IPS-15b (cell line): ENCODE results near the gene ZC3H18.

Source experiments
- H3K27me3 ChIP-seq: one replicate; pipeline ENCODE4 v1.6.1; 2013; ENCODE audit warnings: low read length; ENCODE audit not compliant: control insufficient read depth, insufficient read depth
- H3K36me3 ChIP-seq: one replicate; pipeline ENCODE4 v1.6.1; 2013; ENCODE audit warnings: low read length; ENCODE audit not compliant: control insufficient read depth, insufficient read depth
- H3K4me1 ChIP-seq: one replicate; pipeline ENCODE4 v1.6.1; 2013; ENCODE audit warnings: mild to moderate bottlenecking, low read length; ENCODE audit not compliant: control insufficient read depth, insufficient read depth
- H3K4me3 ChIP-seq: one replicate; pipeline ENCODE4 v1.5.1; 2013; ENCODE audit warnings: low read depth, low read length
- H3K9ac ChIP-seq: one replicate; pipeline ENCODE4 v1.6.1; 2013; ENCODE audit warnings: low read depth, mild to moderate bottlenecking, low read length
- H3K9me3 ChIP-seq: one replicate; pipeline ENCODE4 v1.6.1; 2013; ENCODE audit warnings: mild to moderate bottlenecking, low read length; ENCODE audit not compliant: control insufficient read depth, insufficient read depth

ZC3H18 gene

DNA sequence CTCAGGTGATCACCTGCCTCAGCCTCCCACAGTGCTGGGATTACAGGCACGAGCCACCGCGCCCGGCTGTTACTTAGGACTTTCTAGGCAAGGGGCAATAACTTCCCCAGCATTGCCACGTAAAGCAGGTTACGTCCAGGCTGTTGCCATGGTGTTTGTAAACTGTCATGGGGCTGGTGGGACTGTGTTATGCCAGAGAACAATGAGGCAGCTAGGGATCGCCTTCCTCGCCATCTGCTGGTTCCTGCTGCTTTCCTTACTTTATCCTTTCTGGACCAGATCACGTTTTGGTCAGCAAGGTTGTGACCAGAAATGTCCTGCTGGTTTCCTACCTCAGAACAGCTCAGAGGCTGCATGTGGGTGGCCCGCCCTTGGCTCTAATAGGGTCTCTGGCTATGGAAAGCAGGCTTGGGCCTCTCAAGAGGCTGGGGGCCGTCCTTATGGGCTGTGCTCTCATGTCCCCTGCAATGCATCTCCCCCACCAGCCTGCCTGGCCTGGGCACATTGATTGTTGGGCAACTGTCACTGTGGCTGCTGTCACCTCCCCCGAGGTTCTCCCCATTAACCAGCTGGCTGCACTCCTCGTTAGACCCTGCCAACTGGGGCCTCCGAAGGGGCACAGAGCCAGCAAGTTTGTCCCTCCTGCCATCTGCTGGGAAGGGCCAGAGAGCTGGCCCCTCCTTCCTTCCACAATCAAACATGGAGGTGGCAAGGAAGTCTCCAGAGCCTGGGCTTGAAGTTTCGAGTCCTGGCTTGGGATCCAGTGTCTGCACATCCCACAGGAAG, 28.2 kb upstream of the ZC3H18 start:
- peaks cover 6% of the 10 kb centered on the region for H3K9me3 ChIP-seq
- no peaks in the 10 kb centered on the region for H3K36me3 ChIP-seq
- H3K27me3 ChIP-seq, result peaks cover 13% of the 10 kb centered on the region

GRCh38 chr16:88543230-88543813, 26.9 kb upstream of the ZC3H18 start:
- peaks cover 6% of the 10 kb centered on the region for H3K9me3 ChIP-seq
- H3K36me3 ChIP-seq, result no peaks in the 10 kb centered on the region
- no peak overlapping the region for H3K9ac ChIP-seq
- no peak overlapping the region for H3K4me3 ChIP-seq
- peaks cover 2% of the 10 kb centered on the region for H3K4me1 ChIP-seq
- peaks cover 20% of the 10 kb centered on the region for H3K27me3 ChIP-seq

More for the DNA sequence above, 28.2 kb upstream of the ZC3H18 start:
- Histone ChIP-seq H3K4me3 (no peak overlapping the region), H3K4me1 (peaks cover 2% of the 10 kb centered on the region), H3K9ac (no peak overlapping the region)

DNA sequence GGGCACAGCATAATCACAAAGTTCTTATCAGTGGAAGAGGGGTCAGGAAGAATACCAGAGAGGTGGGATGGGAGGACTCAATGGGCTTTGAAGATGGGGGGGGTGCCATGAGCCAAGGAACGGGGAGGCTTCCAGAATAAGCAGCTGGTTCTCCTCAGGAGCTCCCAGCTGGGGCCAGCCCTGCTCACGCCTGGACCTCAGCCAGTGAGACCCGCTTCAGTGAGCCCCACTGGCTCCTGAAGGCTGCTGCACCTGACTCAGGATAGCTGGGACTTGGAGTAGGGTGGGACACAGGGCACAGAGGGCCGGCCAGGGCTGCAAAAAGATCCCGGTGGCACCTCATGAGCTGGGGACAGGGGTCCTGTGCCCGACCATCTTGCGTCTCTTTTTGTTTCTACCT, 24.4 kb upstream of the ZC3H18 start:
- Histone ChIP-seq H3K27me3 (peaks cover 27% of the 10 kb centered on the region), H3K4me1 (peaks cover 2% of the 10 kb centered on the region), H3K36me3 (no peaks in the 10 kb centered on the region), H3K9me3 (peaks cover 6% of the 10 kb centered on the region), H3K9ac (no peak overlapping the region), H3K4me3 (no peak overlapping the region)

- H3K36me3 ChIP-seq, result no peaks in the 10 kb centered on the region
- peaks cover 27% of the 10 kb centered on the region for H3K27me3 ChIP-seq
- H3K9ac ChIP-seq, result no peak overlapping the region
- peaks cover 3% of the 10 kb centered on the region for H3K9me3 ChIP-seq
- H3K4me3 ChIP-seq, result no peak overlapping the region
- no peaks in the 10 kb centered on the region for H3K4me1 ChIP-seq
Observed at GRCh38 chr16:88548131-88548874, 21.9 kb upstream of the ZC3H18 start.

DNA sequence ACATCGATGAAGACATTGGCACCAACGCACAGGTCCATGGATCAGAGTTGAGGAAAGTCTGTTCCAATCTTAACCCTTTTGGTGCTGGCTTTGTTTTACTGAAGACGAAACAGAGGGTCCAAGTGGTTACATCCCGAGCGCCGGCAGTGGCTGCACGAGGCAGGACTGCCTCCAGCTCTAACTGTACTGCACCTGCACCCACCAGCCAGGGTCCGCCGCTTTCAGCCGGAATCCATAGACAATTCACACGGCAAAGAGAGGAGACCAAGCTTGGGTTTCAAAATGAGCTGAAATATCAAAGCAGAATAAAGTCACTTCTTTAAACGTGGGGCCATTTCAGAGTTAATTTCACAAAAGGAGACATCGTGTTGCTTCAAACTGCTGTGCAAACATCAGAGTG, 21.2 kb upstream of the ZC3H18 start:
- Histone ChIP-seq H3K4me1 (no peaks in the 10 kb centered on the region), H3K27me3 (peaks cover 27% of the 10 kb centered on the region), H3K9ac (no peak overlapping the region)

GRCh38 chr16:88549671-88550245, 20.4 kb upstream of the ZC3H18 start:
- Histone ChIP-seq H3K4me1 (no peaks in the 10 kb centered on the region), H3K9ac (no peak overlapping the region), H3K9me3 (no peaks in the 10 kb centered on the region), H3K27me3 (peaks cover 27% of the 10 kb centered on the region), H3K36me3 (no peaks in the 10 kb centered on the region), H3K4me3 (no peak overlapping the region)

More for the DNA sequence above, 21.2 kb upstream of the ZC3H18 start:
- Histone ChIP-seq H3K9me3 (no peaks in the 10 kb centered on the region), H3K4me3 (no peak overlapping the region), H3K36me3 (no peaks in the 10 kb centered on the region)

DNA sequence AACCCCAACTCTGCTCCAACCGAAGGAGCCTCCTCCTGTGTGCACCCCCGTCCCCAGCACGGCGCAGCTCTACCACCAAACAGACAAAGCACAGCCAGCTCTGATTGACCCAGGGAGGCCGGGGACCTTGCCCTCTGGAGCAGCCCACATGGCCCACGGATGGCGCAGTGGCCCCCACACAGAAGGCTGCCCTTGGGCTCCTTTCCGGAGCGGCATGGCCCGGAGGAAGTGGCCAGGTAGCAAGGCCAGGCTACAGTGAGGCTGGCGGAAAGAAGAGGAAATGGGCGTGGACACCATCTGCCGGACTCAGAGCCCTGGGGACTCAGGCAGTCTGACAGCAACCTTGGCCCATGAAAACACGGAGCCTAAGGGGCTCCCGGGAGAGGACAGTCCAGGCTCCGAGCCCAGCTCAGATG, 19.9 kb upstream of the ZC3H18 start:
- Histone ChIP-seq H3K36me3 (no peaks in the 10 kb centered on the region), H3K4me3 (no peak overlapping the region), H3K9ac (no peak overlapping the region), H3K27me3 (peaks cover 27% of the 10 kb centered on the region), H3K4me1 (no peaks in the 10 kb centered on the region), H3K9me3 (no peaks in the 10 kb centered on the region)

GRCh38 chr16:88552166-88552565, 18.0 kb upstream of the ZC3H18 start:
- no peaks in the 10 kb centered on the region for H3K9me3 ChIP-seq
- H3K4me3 ChIP-seq, result no peak overlapping the region
- H3K27me3 ChIP-seq, result peaks cover 14% of the 10 kb centered on the region
- H3K36me3 ChIP-seq, result no peaks in the 10 kb centered on the region
- no peaks in the 10 kb centered on the region for H3K4me1 ChIP-seq
- H3K9ac ChIP-seq, result no peak overlapping the region

DNA sequence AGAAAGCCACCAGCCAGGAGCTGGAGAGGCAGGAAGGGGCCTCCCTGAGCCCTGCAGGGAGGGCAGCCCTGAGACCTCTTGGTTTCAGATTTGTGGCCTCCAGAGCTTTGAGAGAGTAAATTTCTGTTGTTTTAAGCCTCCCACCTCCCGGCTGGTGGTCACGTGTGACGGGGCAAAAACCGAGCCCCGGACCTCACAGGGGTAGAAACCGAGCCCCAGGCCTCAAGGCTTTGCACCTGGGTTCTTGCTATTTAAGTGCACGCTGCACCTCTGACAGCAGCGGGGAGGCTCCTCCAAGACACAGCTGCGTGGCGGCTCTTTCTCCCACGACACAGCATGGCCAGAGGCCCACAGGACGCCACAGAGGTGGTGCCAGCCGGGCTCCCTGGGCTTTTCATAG, 17.4 kb upstream of the ZC3H18 start:
- Histone ChIP-seq H3K4me1 (no peaks in the 10 kb centered on the region), H3K27me3 (peaks cover 12% of the 10 kb centered on the region), H3K4me3 (no peak overlapping the region), H3K36me3 (no peaks in the 10 kb centered on the region), H3K9me3 (no peaks in the 10 kb centered on the region), H3K9ac (no peak overlapping the region)

DNA sequence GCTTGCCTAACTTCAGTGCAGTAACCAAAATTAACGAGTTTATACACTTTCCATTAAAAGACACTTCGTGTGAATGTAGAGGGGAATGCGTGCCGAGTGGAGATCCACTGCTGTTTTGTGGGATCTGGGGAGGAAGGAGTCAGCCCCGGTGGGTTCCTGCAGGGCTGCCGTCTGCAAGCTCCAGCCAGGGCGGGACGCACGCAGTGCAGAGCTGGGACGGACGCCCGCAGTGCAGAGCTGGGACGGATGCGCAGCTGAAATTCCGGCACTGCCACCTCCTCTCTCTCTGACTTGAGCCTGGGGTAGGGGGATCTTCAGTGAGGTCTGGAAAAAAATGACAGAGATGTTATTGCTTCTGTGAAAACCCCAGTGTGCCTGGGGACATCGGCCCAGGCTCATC, 16.5 kb upstream of the ZC3H18 start:
- Histone ChIP-seq H3K9ac (no peak overlapping the region), H3K9me3 (no peaks in the 10 kb centered on the region), H3K27me3 (peaks cover 5% of the 10 kb centered on the region), H3K4me1 (no peaks in the 10 kb centered on the region), H3K36me3 (no peaks in the 10 kb centered on the region), H3K4me3 (no peak overlapping the region)

DNA sequence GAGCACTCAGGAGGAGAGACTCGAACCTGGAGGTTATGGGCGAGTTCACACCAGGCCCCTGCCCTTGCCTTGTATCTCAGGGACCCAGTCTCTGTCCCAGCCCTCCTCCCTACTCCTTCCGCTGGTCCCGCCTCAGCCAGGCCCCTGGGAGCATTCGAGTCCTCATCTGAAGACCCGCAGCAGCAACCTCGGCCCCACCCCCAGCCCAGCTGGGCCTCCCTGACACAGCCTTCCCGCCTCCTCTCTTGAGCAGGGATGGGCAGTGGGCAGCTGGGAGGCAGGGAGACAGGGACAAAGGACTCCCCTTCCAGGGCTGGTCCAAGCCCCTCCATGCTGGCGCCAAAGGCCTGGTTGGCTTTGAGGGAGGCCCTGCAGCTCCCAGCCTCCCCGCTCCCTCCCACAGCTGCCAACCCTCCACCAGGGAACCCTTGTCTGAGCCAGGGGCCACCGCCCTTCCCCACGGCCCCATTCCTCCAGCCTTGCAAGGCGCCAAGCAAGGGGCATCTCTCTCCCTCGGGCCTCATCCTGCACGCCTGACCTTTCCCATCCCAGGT, 15.4 kb upstream of the ZC3H18 start:
- H3K4me3 ChIP-seq, result no peak overlapping the region
- no peaks in the 10 kb centered on the region for H3K9me3 ChIP-seq
- no peaks in the 10 kb centered on the region for H3K27me3 ChIP-seq
- H3K9ac ChIP-seq, result no peak overlapping the region
- no peaks in the 10 kb centered on the region for H3K4me1 ChIP-seq
- no peaks in the 10 kb centered on the region for H3K36me3 ChIP-seq
